Measurements from ENCODE around the gene ZNF83.
"Not testable (repeated sequence)": the region's sequence is repeated elsewhere in the genome, so short reads cannot be mapped to it uniquely, and the experiment has no call there.

Gene ZNF83

GRCh38 chr19:52569638-52569999, 68.5 kb downstream of the ZNF83 start:
- DNase-seq (ENCODE audit: low read depth) = not testable (repeated sequence)

GRCh38 chr19:52567921-52568320, 70.2 kb downstream of the ZNF83 start:
- no peak for DNase-seq (ENCODE audit: low read depth)

- DNase-seq (ENCODE audit: low read depth) = no peak
Observed at GRCh38 chr19:52566588-52566987, 71.6 kb downstream of the ZNF83 start.

DNA sequence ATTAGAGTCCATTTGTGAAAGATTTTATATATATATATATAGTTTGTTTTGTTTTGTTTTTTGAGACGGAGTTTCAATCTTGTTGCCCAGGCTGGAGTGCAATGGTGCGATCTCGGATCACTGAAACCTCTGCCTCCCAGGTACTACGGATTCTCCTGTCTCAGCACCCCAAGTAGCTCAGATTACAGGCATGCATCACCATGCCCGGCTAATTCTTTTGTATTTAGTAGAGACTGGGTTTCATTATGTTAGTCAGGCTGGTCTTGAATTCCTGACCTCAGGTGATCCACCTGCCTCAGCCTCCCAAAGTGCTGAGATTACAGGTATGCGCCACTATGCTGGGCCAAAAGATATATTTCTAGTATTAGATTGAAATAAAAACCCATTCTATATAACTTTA, 72.0 kb downstream of the ZNF83 start:
- DNase-seq (ENCODE audit: low read depth) = no peak

All from stimulated activated CD8-positive, alpha-beta memory T cell treated with anti-CD3 and anti-CD28 coated beads, Interleukin-15, amount 100 ng/mL, for 24 hours (primary cell).